Erythroblast (primary cell): ENCODE measurements around the gene ZNF646.

Experiments used
- GATA1 ChIP-seq: IDR thresholded peaks from 2 replicates; pipeline ENCODE4 v1.6.1; 2011; ENCODE audit warnings: low read depth, mild to moderate bottlenecking, control low read depth, low read length, moderate library complexity
- POLR2A ChIP-seq: IDR thresholded peaks from 2 replicates; pipeline ENCODE4 v1.6.1; 2011; ENCODE audit warnings: mild to moderate bottlenecking, low read length

- TF ChIP-seq POLR2A (no peak), GATA1 (no peak)
Measured at GRCh38 chr16:31072540-31073141, 1.6 kb upstream of the ZNF646 start.
